Esophagus muscularis mucosa (tissue), 3 donors: Measurements from ENCODE around the gene ZNF587.
"Not testable (repeated sequence)": the region's sequence is repeated elsewhere in the genome, so short reads cannot be mapped to it uniquely, and the experiment has no call there.

Experiments used
- CTCF ChIP-seq, 3 experiments: fragments of 200-600 bp in 2 of 3; fragments of 450-650 bp in 1 of 3; sonication (generic) in 2 of 3; IDR thresholded peaks; one replicate each; pipeline ENCODE4 v1.5.1; 2017 to 2019; ENCODE audit warnings: antibody characterized with exemption in 3 of 3, mild to moderate bottlenecking in 2 of 3, moderate library complexity in 1 of 3
- POLR2A ChIP-seq: fragments of 450-650 bp; IDR thresholded peaks from one replicate; pipeline ENCODE4 v1.6.1; 2017; ENCODE audit warnings: antibody characterized with exemption, moderate library complexity, mild to moderate bottlenecking, low read depth

- TF ChIP-seq CTCF (IDR thresholded peaks at IDR 0.05); POLR2A: not testable (repeated sequence)
Observed at GRCh38 chr19:57810410-57811295, 39.0 kb upstream of the ZNF587 start.
